ENCODE results near the gene QRFP.

QRFP gene

GRCh38 chr9:130879863-130880411, 16.7 kb downstream of the QRFP start:
- Histone ChIP-seq H3K36me3 (replicated peaks; ENCODE audit: low read depth, low read length) (peaks cover 49% of the 10 kb centered on the region), H3K4me1 (ENCODE audit: low read length) (no peaks in the 10 kb centered on the region), H3K4me2 (ENCODE audit: low read length) (no peak overlapping the region), H3K79me2 (ENCODE audit: low read length) (no peaks in the 10 kb centered on the region), H3K27ac (ENCODE audit: low read length) (no peak overlapping the region), H3K27me3 (ENCODE audit: low read depth, low read length) (no peaks in the 10 kb centered on the region), H3K4me3 (ENCODE audit: low read length) (no peak overlapping the region), H3K9ac (ENCODE audit: low read length) (no peak overlapping the region), H4K20me1 (ENCODE audit: insufficient read depth, low read length) (no peaks in the 10 kb centered on the region), H3K9me3 (ENCODE audit: insufficient read depth, low read length) (no peaks in the 10 kb centered on the region), H2AFZ (ENCODE audit: low read depth, low read length) (no peak overlapping the region)
- no peak for TF ChIP-seq EZH2phosphoT487 (IDR thresholded peaks at IDR 0.05; ENCODE audit: low read depth)
- no peak for TF ChIP-seq CTCF (IDR thresholded peaks at IDR 0.05; ENCODE audit: low read depth, low read length)

GRCh38 chr9:130878295-130878694, 18.3 kb downstream of the QRFP start:
- Histone ChIP-seq H3K9ac (ENCODE audit: low read length) (no peak overlapping the region), H2AFZ (ENCODE audit: low read depth, low read length) (no peak overlapping the region), H3K36me3 (replicated peaks; ENCODE audit: low read depth, low read length) (peaks cover 55% of the 10 kb centered on the region), H3K79me2 (ENCODE audit: low read length) (no peaks in the 10 kb centered on the region), H3K27me3 (ENCODE audit: low read depth, low read length) (no peaks in the 10 kb centered on the region), H3K27ac (ENCODE audit: low read length) (no peak overlapping the region), H3K4me3 (ENCODE audit: low read length) (no peak overlapping the region), H3K9me3 (ENCODE audit: insufficient read depth, low read length) (no peaks in the 10 kb centered on the region), H3K4me1 (ENCODE audit: low read length) (no peaks in the 10 kb centered on the region), H4K20me1 (ENCODE audit: insufficient read depth, low read length) (no peaks in the 10 kb centered on the region; the same call in 1 of the 2 replicates), H3K4me2 (ENCODE audit: low read length) (no peak overlapping the region)
- TF ChIP-seq CTCF (IDR thresholded peaks at IDR 0.05; ENCODE audit: low read depth, low read length) (no peak), EZH2phosphoT487 (IDR thresholded peaks at IDR 0.05; ENCODE audit: low read depth) (no peak)

DNA sequence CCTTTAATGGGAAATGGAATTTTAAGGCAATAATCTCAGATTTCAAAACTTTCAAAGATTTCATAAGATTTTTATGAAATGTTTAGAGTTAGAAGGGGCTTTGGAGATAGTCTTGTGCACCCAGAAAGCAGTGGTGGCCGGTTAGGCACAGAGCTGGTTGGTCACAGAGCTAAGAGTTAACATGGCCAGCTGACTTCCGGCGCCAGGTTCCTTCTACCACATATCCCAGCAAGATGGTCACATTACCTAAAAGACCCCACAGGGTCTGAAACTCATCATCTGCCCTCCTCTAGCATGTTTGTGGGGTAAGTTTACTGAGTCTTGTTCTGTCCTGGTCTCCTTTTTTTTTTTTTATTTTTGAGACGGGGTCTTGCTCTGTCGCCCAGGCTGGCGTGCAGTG, 19.3 kb downstream of the QRFP start:
- Histone ChIP-seq H2AFZ (ENCODE audit: low read depth, low read length) (no peak overlapping the region), H3K79me2 (ENCODE audit: low read length) (no peaks in the 10 kb centered on the region), H3K4me1 (ENCODE audit: low read length) (no peaks in the 10 kb centered on the region), H3K4me3 (ENCODE audit: low read length) (no peak overlapping the region), H3K4me2 (ENCODE audit: low read length) (no peak overlapping the region), H3K36me3 (replicated peaks; ENCODE audit: low read depth, low read length) (peaks cover 65% of the 10 kb centered on the region), H3K9ac (ENCODE audit: low read length) (no peak overlapping the region), H4K20me1 (ENCODE audit: insufficient read depth, low read length) (peaks cover 3% of the 10 kb centered on the region; the same call in 1 of the 2 replicates), H3K9me3 (ENCODE audit: insufficient read depth, low read length) (no peaks in the 10 kb centered on the region), H3K27me3 (ENCODE audit: low read depth, low read length) (no peaks in the 10 kb centered on the region), H3K27ac (ENCODE audit: low read length) (no peak overlapping the region)
- TF ChIP-seq EZH2phosphoT487 (IDR thresholded peaks at IDR 0.05; ENCODE audit: low read depth) (no peak), CTCF (IDR thresholded peaks at IDR 0.05; ENCODE audit: low read depth, low read length) (no peak)

GRCh38 chr9:130874783-130875182, 21.8 kb downstream of the QRFP start:
- H3K79me2 ChIP-seq (ENCODE audit: low read length): peaks cover 9% of the 10 kb centered on the region; the same call in 1 of the 2 replicates
- TF ChIP-seq CTCF (IDR thresholded peaks at IDR 0.05; ENCODE audit: low read depth, low read length) (no peak), EZH2phosphoT487 (IDR thresholded peaks at IDR 0.05; ENCODE audit: low read depth) (no peak)
- H3K4me1 ChIP-seq (ENCODE audit: low read length): peaks cover 24% of the 10 kb centered on the region
- H3K4me2 ChIP-seq (ENCODE audit: low read length): no peak overlapping the region
- peaks cover 23% of the 10 kb centered on the region for H4K20me1 ChIP-seq (ENCODE audit: insufficient read depth, low read length)
- H3K27me3 ChIP-seq (ENCODE audit: low read depth, low read length): no peaks in the 10 kb centered on the region
- no peaks in the 10 kb centered on the region for H3K9me3 ChIP-seq (ENCODE audit: insufficient read depth, low read length)
- H3K4me3 ChIP-seq (ENCODE audit: low read length): no peak overlapping the region
- H2AFZ ChIP-seq (ENCODE audit: low read depth, low read length): no peak overlapping the region
- peaks cover 58% of the 10 kb centered on the region for H3K36me3 ChIP-seq (replicated peaks; ENCODE audit: low read depth, low read length)
- H3K9ac ChIP-seq (ENCODE audit: low read length): no peak overlapping the region
- no peak overlapping the region for H3K27ac ChIP-seq (ENCODE audit: low read length)
